Right hindlimb (tissue), 1 donor: ENCODE measurements around the gene FZD8.

ENCODE experiments used
- DNase-seq: peaks from one replicate; pipeline ENCODE4 v3.0.0-alpha.2; 2018

FZD8 gene

GRCh38 chr10:35598379-35598778, 43.7 kb downstream of the FZD8 start:
- no peak for DNase-seq

- DNase-seq, result no peak
Measured at GRCh38 chr10:35595106-35595505, 47.0 kb downstream of the FZD8 start.

- no peak for DNase-seq
Measured at GRCh38 chr10:35594115-35595079, 47.7 kb downstream of the FZD8 start.

GRCh38 chr10:35592441-35592840, 49.7 kb downstream of the FZD8 start:
- DNase-seq, result no peak

GRCh38 chr10:35588836-35589235, 53.3 kb downstream of the FZD8 start:
- DNase-seq, result no peak
